Stimulated activated CD4-positive, alpha-beta T cell treated with anti-CD3 and anti-CD28 coated beads, Interleukin-2, amount 100 ng/mL, for 24 hours (primary cell): ENCODE results near the gene LCN9.

Experiments used
- DNase-seq, 2 donors: peaks; one replicate each; pipeline ENCODE4 v3.0.0-alpha.2; 2020

The LCN9 gene

GRCh38 chr9:135673941-135674340 is 10.8 kb downstream of the LCN9 start:
- no peak for DNase-seq

- DNase-seq = no peak
These were observed 11.9 kb downstream of the LCN9 start for GRCh38 chr9:135674977-135675376.

- no peak for DNase-seq
These were observed 13.8 kb downstream of the LCN9 start for GRCh38 chr9:135676891-135677290.

GRCh38 chr9:135677641-135678168 is 14.6 kb downstream of the LCN9 start:
- no peak for DNase-seq

GRCh38 chr9:135678236-135679017 is 15.3 kb downstream of the LCN9 start:
- DNase-seq = no peak

GRCh38 chr9:135680056-135680455 is 16.9 kb downstream of the LCN9 start:
- DNase-seq = no peak

- no peak for DNase-seq
These were observed 18.1 kb downstream of the LCN9 start for GRCh38 chr9:135681161-135681560.

- no peak for DNase-seq
These were observed 20.4 kb downstream of the LCN9 start for GRCh38 chr9:135683401-135684034.

GRCh38 chr9:135684691-135685090 is 21.6 kb downstream of the LCN9 start:
- no peak for DNase-seq

GRCh38 chr9:135687216-135687615 is 24.1 kb downstream of the LCN9 start:
- no peak for DNase-seq

- DNase-seq = no peak
These were observed 25.9 kb downstream of the LCN9 start for GRCh38 chr9:135689011-135689410.

- DNase-seq = no peak
These were observed 27.9 kb downstream of the LCN9 start for GRCh38 chr9:135690836-135691570.

GRCh38 chr9:135692410-135692809 is 29.3 kb downstream of the LCN9 start:
- DNase-seq = no peak

GRCh38 chr9:135693265-135693664 is 30.2 kb downstream of the LCN9 start:
- DNase-seq = no peak

- no peak for DNase-seq
These were observed 30.7 kb downstream of the LCN9 start for GRCh38 chr9:135693771-135694170.

GRCh38 chr9:135694414-135694813 is 31.3 kb downstream of the LCN9 start:
- no peak for DNase-seq

GRCh38 chr9:135695036-135695435 is 31.9 kb downstream of the LCN9 start:
- DNase-seq = no peak

GRCh38 chr9:135695642-135696041 is 32.5 kb downstream of the LCN9 start:
- no peak for DNase-seq

- DNase-seq = no peak
These were observed 33.3 kb downstream of the LCN9 start for GRCh38 chr9:135696446-135696845.

GRCh38 chr9:135697226-135697625 is 34.1 kb downstream of the LCN9 start:
- no peak for DNase-seq

- no peak for DNase-seq
These were observed 35.1 kb downstream of the LCN9 start for GRCh38 chr9:135698236-135698635.

GRCh38 chr9:135698767-135699166 is 35.7 kb downstream of the LCN9 start:
- no peak for DNase-seq

GRCh38 chr9:135699440-135699839 is 36.3 kb downstream of the LCN9 start, which contains the start of gene SOHLH1:
Gene SOHLH1, minus strand, starts transcription at chr9:135699481. Its CDS starts 14 bp downstream, at chr9:135699467.
- no peak for DNase-seq

GRCh38 chr9:135700525-135700924 is 37.4 kb downstream of the LCN9 start:
- no peak for DNase-seq
